Heart right ventricle (tissue), 16 donors: Measurements from ENCODE around the gene CYTH1. TPM values are rescaled to one million over a fixed set of nuclear protein-coding genes. Genes with fewer than 3 reads are reported as not detected.

Experiments used
- ATAC-seq, 8 donors: fragments of 200-7000 bp; cut with Tn5 transposase; one replicate each; pipeline ENCODE4 v1.9.1; 2020; ENCODE audit warnings: mild to moderate bottlenecking in 8 of 8, moderate library complexity in 8 of 8, moderate number of reproducible peaks in 1 of 8
- DNase-seq, 2 donors: peaks; one replicate each; pipeline ENCODE4 v3.0.0-alpha.2; 2020
- H3K27ac ChIP-seq, 10 donors: fragments of 200-600 bp; sonication (generic) in 2 of 10; one replicate each; pipeline versions ENCODE4 v1.5.0 to v1.8.0; 2020 to 2022; ENCODE audit warnings: mild to moderate bottlenecking in 3 of 10
- H3K27me3 ChIP-seq, 7 donors: fragments of 200-600 bp; one replicate each; pipeline ENCODE4 v1.8.0; 2021 to 2022; ENCODE audit warnings: mild to moderate bottlenecking in 2 of 7
- H3K36me3 ChIP-seq, 9 donors: fragments of 200-600 bp; sonication (generic) in 1 of 9; one replicate each; pipeline versions ENCODE4 v1.5.0 to v1.8.0; 2020 to 2022; ENCODE audit warnings: mild to moderate bottlenecking in 2 of 9
- H3K4me1 ChIP-seq, 9 donors: fragments of 200-600 bp; sonication (generic) in 1 of 9; one replicate each; pipeline versions ENCODE4 v1.5.0 to v1.8.0; 2020 to 2022; ENCODE audit warnings: mild to moderate bottlenecking in 4 of 9
- H3K4me3 ChIP-seq, 10 donors: fragments of 200-600 bp; sonication (generic) in 2 of 10; one replicate each; pipeline versions ENCODE4 v1.5.0 to v1.8.0; 2020 to 2022; ENCODE audit warnings: mild to moderate bottlenecking in 7 of 10, moderate library complexity in 2 of 10
- H3K9me3 ChIP-seq, 11 donors: fragments of 200-600 bp in 10 of 11; sonication (generic) in 2 of 11; one replicate each; pipeline versions ENCODE4 v1.5.0 to v1.8.0; 2013 to 2022; ENCODE audit warnings: mild to moderate bottlenecking in 2 of 11, control low read depth in 1 of 11, moderate library complexity in 1 of 11
- WGBS, 2 donors: extraction: QIAGEN DNeasy Blood & Tissue Kit; methylation state at CpG; one replicate each; pipeline ENCODE4 v1.1.7; 2013; ENCODE audit warnings: inconsistent platforms in 1 of 2; 5-methylcytosine and 5-hydroxymethylcytosine counted together
- intact Hi-C, 10 donors: fragments of 100-400 bp; cut with DNase I; formaldehyde crosslinking; loops; one replicate each; pipeline versions ENCODE4 v1.11.1 to v1.14.2; 2022
- polyA plus RNA-seq, 2 donors: library from polyadenylated mRNA; stranded (reverse); fragments of 200-250 nt; gene quantifications; one replicate each; pipeline ENCODE4 v1.2.3, GENCODE V29; 2013
- total RNA-seq, 10 donors: library from RNA; stranded (reverse); fragmentation: NEBNext Ultra II Directional in 3 of 10; extraction: Animal tissue kit (Norgen Biotek cat#: 25700) in 3 of 10; gene quantifications; one replicate each; pipeline versions ENCODE4 v1.2.1 to v1.2.4, GENCODE V29; 2021 to 2023
- TF ChIP-seq, protein P1 (sequence below), 9 donors: fragments of 200-600 bp; sonication (generic) in 2 of 9; IDR thresholded peaks; one replicate each; pipeline versions ENCODE4 v1.5.0 to v1.8.0; 2021 to 2022; ENCODE audit warnings: antibody characterized with exemption in 9 of 9, mild to moderate bottlenecking in 5 of 9, moderate library complexity in 1 of 9
- donor health status: Arrhythmogenic right ventricular cardiomyopathy.
- donor health status: ischemic (EF 13 %, LVEDD 7.1; RV severe dilation, severe dysfunction).
- donor health status: healthy with polysubstance abuse.
- donor health status: DM: no; HTN: yes; CAD: no.
- donor health status: DM: no; HTN: no; CAD: no.
- donor health status: ischemic (EF 25% LVEDD 6.9; RV normal size, moderate dysfunction).
- donor health status: ischemic (EF 25% LVEDD 5.7; RV mildly dilated, moderate dysfunction).
- donor health status: healthy.
- donor health status: DM: yes; HTN: yes; CAD: no.
- donor health status: Ischemic cardiomyopathy.
- donor health status: ischemic (EF 35%, LVEDD 5.7; RV mildly dilated, moderate dysfunction).
- donor health status: nonischemic (EF 11% LVEDD 7.7; RV severe dilation, severe dysfunction).
- donor health status: DM: yes; HTN: yes; CAD: no.
- donor health status: PGD.
- donor health status: ischemic (EF 29% LVEDD 5.4; RV normal size, mild dysfunction).
- donor health status: nonischemic (EF 23%, LVEDD 6.1; RV moderate dilation, normal function).

CYTH1 gene
- total and polyA plus RNA-seq, 12 donors: 22.3 to 46.9 (median 32.5) TPM

DNA sequence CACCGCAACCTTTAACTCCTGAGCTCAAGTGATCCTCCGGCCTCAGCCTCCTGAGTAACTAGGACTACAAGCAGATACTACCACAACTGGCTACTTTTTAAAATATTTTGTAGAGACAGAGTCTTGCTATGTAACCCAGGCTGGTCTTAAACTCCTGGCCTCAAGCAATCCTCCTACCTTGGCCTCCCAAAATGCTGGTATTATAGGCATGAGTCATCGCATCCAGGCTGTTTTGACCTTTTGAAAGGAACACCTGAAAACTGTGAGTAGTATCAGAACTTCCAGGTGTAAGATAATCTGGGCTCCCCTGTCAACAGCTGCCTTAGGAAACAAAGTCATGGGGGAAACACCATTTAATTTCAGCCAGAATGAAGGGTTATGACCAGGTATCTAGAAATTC lies 77.5 kb downstream of the CYTH1 start:
- DNase-seq (no peak), ATAC-seq (no peak)
- 99 to 100% methylated on average over 3 of the region's 3 CpGs for WGBS, 2 donors
- H3K36me3 ChIP-seq: peaks cover 0 to 100% (median 24%) of the 10 kb centered on the region in 9 donors
- no peak overlapping the region for H3K4me3 ChIP-seq
- H3K4me1 ChIP-seq: peaks cover 0 to 24% (median 19%) of the 10 kb centered on the region in 9 donors
- H3K27me3 ChIP-seq: no peaks in the 10 kb centered on the region
- no peaks in the 10 kb centered on the region for H3K9me3 ChIP-seq
- peak overlapping the region in 5 of 10 donors; percentile 22 to 50 (median 45) for H3K27ac ChIP-seq
- intact Hi-C loops: loop anchor here in 2 of 10 donors (5.0 to 10.0 kb wide), 2 partner anchors 207 to 210 kb away; no protein-coding TSS in a partner anchor
- TF ChIP-seq, protein P1, sequence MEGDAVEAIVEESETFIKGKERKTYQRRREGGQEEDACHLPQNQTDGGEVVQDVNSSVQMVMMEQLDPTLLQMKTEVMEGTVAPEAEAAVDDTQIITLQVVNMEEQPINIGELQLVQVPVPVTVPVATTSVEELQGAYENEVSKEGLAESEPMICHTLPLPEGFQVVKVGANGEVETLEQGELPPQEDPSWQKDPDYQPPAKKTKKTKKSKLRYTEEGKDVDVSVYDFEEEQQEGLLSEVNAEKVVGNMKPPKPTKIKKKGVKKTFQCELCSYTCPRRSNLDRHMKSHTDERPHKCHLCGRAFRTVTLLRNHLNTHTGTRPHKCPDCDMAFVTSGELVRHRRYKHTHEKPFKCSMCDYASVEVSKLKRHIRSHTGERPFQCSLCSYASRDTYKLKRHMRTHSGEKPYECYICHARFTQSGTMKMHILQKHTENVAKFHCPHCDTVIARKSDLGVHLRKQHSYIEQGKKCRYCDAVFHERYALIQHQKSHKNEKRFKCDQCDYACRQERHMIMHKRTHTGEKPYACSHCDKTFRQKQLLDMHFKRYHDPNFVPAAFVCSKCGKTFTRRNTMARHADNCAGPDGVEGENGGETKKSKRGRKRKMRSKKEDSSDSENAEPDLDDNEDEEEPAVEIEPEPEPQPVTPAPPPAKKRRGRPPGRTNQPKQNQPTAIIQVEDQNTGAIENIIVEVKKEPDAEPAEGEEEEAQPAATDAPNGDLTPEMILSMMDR (IDR thresholded peaks at IDR 0.05): no peak

DNA sequence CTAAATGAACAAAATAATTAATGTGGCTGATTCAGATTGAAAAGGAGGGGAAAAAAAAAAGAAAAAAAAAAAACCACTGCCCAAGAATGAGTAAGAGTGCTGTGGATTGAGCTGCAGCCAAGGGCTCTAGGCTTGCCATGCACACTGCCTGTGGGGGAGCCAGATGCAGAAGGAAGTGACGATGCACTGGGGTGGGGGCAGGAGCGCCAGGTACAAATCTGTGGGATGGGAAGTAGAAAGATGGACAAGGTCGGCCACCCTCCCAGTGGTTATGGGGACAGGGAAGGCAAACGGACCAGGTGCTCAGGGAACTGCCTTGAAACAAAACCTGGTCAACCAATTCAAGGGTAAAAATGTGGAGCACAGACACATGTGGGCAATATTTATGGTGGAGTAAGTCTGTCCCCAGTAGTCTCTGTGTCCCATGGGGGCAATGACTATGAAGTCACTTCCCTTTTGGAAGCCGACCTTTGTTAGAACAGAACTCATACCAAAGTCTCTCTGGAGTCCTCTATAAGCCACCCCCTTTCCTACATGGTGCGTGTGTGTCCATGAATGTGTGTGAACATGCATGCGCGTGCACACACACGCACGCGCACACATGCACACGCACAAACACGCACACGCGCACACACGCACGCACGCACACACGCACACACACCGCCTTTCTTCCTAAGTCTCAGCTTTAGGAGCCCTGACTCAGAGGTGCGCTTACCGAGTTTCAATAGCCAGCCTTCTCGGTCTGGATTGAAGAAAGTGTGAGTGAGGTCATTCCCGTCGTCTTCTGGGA lies 84.3 kb downstream of the CYTH1 start:
- Histone ChIP-seq H3K9me3 (no peaks in the 10 kb centered on the region), H3K27ac (peak overlapping the region in 1 of 10 donors; percentile 38), H3K27me3 (no peaks in the 10 kb centered on the region), H3K36me3 (peaks cover 0 to 100% (median 66%) of the 10 kb centered on the region in 9 donors), H3K4me3 (no peak overlapping the region), H3K4me1 (peaks cover 0 to 23% (median 10%) of the 10 kb centered on the region in 9 donors)
- TF ChIP-seq, protein P1 (IDR thresholded peaks at IDR 0.05): no peak
- WGBS, 2 donors: 90 to 93% methylated on average over 25 of the region's 25 CpGs
- intact Hi-C loops: no loop called here
- ATAC-seq (peak in 5 of 8 donors; percentile 17 to 66 (median 29)), DNase-seq (no peak)

DNA sequence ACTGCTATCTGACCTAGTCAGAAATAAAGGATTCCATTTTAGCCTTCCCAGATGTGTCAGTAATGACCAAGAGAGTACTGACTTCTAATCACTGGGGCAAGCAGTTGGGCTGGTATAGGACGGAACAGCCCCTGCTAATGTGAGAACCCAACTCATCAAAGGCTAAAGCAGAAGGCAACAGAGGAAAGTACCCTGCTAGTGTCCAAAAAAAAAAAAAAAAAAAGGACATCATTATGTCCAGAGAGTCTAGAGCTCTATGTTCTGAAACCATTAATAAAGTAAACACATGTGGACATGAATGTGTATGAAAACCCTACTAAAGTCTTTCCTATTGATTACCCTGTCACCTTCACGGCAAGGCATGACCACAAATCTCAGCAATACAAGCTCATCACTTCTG lies 85.0 kb downstream of the CYTH1 start:
- Histone ChIP-seq H3K27ac (peak overlapping the region in 1 of 10 donors; percentile 38), H3K27me3 (no peaks in the 10 kb centered on the region), H3K4me1 (peaks cover 0 to 23% (median 10%) of the 10 kb centered on the region in 9 donors), H3K9me3 (no peaks in the 10 kb centered on the region), H3K36me3 (peaks cover 0 to 100% (median 67%) of the 10 kb centered on the region in 9 donors), H3K4me3 (no peak overlapping the region)
- intact Hi-C loops: no loop called here
- ATAC-seq: no peak
- WGBS, 2 donors: 88 to 95% methylated on average over 2 of the region's 2 CpGs
- DNase-seq: no peak
- TF ChIP-seq, protein P1 (IDR thresholded peaks at IDR 0.05): no peak

DNA sequence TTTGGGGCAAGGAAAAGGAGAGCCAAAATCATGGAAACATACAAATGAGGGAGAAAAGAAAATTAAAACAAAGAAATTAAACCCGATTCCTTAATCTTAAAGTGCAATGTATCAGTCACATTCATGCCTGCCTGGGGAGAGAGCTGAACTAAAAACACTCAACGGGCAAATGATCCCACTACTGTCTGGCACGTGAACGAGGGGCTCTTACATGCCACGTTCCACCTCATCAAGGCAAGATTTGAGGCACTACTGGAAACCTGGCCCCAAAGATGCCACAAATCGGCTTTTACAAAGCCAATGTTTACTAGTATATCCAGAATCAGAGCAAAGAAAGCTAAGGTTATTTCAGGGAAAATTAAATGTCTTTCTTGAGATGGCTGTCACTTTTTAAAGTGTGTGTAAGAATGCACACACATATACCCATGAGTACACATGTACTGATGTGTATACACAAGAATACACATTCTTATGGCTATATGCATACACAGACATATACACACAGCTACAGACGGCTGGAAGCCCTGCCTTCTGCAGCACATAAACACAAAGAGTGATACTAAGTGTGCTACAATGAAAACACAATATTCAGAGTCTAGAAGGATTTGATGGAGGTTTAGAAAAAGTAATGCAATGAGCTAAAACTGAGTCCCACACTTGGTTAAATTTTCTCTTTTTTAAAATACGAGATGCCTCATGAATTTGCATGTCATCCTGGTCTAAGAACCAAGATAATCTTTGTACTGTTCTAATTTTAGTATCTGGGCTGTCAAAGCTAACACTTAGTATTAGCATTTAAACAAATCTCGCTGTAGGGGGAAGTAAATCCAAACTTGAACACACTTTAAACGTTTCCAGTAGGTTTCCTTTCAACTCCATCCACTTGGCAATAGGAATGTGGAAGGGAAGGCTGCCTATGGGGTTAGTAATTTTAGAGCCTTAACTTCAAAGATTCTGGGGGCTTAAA lies 85.8 kb downstream of the CYTH1 start:
- TF ChIP-seq, protein P1 (IDR thresholded peaks at IDR 0.05): no peak
- ATAC-seq: peak in 3 of 8 donors; percentile 53 to 60 (median 54)
- peaks cover 0 to 100% (median 58%) of the 10 kb centered on the region in 9 donors for H3K36me3 ChIP-seq
- no peak overlapping the region for H3K4me3 ChIP-seq
- intact Hi-C loops: no loop called here
- peaks cover 0 to 23% (median 10%) of the 10 kb centered on the region in 9 donors for H3K4me1 ChIP-seq
- H3K27me3 ChIP-seq: no peaks in the 10 kb centered on the region
- no peaks in the 10 kb centered on the region for H3K9me3 ChIP-seq
- peak overlapping the region in 1 of 10 donors; percentile 38 for H3K27ac ChIP-seq
- DNase-seq: no peak
- WGBS, 2 donors: 66 to 71% methylated on average over 10 of the region's 10 CpGs
